NCI-H446 (cell line): Measurements from ENCODE around the gene ENTPD7.
"Not testable (repeated sequence)": the region's sequence is repeated elsewhere in the genome, so short reads cannot be mapped to it uniquely, and the experiment has no call there.

Source experiments
- DNase-seq, 2 experiments: peaks; one replicate each; lab custom pipeline; 2025; lab: John Stamatoyannopoulos, UW

ENTPD7 gene

DNA sequence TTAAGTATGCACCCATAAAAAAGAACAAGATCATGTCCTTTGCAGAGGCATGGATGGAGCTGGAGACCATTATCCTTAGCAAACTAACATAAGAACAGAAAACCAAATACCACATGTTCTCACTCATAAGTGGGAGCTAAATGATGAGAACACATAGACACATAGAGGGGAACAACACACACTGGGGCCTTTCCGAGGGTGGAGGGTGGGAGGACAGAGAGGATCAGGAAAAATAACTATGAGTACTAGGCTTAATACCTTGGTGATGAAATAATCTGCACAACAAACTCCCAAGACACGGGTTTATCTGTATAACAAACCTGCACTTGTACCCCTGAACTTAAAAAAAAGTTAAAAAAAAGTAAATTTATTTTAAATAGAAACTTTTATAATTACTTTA lies 86.9 kb downstream of the ENTPD7 start:
- not testable (repeated sequence) for DNase-seq

DNA sequence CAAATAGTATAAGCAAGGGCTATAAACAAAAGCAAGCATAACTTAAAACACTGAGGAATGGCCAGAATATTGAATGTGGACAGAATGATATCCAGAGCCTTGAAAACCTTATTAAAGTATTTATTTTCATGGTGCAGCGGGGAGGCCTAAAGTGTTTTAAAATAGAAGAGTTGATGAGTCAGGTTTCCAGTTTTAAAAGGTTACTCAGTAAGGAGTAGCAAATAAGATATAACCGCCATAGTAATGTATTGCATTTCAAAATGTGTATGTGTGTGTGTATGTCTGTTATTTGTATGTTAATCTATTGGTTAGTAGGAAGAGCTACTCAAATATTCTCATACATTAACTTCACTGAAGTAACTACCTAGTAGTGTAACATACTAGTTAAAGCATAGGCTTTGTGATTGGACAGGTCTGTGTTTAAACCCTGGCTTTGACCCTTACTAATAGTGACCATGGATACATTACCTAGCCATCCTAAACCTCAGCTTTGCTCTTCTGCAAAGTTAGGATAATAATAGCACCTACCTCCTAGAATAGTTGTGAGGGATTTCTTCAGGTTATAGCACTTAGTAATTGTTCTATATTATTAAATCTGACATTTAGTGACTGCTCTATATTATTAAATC lies 89.6 kb downstream of the ENTPD7 start:
- DNase-seq: no peak

DNA sequence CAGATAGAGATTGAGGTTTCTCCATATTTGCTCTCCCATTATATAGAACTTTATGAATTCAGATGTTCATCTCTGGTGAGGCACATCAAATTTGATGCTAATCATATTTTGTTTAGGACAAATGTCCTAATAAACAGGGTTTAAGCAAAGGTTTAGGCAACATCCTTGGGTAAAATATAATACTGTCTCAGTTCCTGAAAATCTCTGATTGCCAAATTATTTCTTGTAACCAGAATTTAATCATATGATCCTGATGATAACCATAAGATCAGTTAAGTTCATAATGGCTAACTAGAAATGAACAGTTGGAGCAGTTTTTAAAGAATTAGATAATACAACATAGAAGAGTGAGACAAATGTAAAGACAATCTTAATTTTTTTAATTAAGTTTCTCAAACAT lies 91.3 kb downstream of the ENTPD7 start:
- DNase-seq: no peak

DNA sequence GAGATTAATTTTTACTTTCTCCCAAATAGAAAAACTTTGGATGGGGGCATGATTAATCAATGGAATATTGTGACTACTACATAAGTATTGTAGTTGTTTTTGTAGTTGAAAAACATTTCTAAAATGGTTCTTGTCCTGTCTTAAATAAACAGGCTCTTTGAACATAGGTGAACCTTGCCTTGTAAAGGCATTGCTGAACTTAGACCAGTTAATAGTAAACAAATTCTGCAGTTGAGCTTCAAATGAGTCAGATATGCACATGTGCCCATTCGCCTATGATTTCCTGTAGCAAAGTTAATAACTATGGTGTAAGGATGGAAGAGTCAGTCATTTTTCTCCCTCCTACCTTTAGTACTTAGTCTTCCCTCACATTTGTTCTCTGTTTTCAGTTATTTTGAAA lies 95.4 kb downstream of the ENTPD7 start:
- DNase-seq: no peak
